Activated CD4-positive, CD25-positive, alpha-beta regulatory T cell treated with anti-CD3 and anti-CD28 coated beads, Interleukin-2, amount 50 U/mL, for 24 hours (primary cell): ENCODE measurements around the gene FHIT.

Source experiments
- ATAC-seq, 2 donors: fragments of 150-1000 bp; cut with Tn5 transposase; one replicate each; pipeline ENCODE4 v1.10.0; 2021; ENCODE audit warnings: mild to moderate bottlenecking in 1 of 2, moderate library complexity in 1 of 2

FHIT gene

DNA sequence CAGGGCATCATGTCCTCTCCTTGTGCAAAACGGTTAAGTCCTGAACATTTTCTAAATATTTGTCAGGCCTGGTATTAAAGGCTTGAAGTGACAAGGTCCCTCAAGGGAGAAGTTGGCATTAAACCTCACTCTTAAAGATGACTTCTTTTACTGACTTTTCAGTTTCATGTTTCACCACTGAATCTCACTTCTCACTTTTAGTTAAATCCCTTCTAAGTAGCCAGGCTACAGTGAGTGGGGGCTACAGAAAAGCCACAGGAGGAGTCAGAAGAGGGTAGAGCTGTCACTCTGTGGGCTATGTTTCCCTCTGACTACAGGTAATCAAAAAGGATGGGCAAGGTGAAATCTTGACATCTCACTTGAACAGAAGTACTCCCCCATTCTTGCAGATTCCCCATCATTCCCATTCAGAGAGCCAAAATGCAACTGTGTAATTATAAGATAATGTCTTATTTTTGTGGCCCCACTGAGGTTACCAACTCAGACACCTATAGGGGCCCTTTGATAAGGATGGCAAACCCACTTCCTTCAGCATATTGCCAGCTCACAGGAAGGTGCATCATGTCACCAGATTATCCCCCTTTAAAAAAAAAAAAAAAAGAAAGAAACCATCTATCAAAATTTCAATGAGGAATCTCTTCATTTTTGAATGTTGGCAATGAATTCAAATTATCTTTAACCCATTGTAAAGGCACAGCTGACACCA, 1411.3 kb downstream of the FHIT start:
- peak; percentile 80 to 83 for ATAC-seq

DNA sequence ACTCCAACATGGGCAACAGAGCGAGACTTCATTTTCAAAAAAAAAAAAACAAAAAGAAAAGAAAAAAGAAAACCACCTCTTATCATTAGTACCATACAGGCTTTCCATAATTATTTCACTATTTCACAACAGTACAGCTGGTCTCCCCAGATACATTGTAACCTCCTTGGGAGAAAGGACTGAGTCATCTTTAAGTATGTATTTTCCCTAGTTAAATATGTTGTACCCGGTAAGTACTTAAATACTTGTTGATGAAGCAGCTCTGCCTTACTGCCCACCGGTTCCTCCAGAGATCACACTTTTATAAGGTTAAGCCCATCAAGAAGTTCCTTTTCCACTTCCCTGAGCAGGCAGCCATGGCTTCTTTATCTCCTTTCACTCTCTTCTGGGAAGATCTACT, 1412.0 kb downstream of the FHIT start:
- ATAC-seq: no peak

DNA sequence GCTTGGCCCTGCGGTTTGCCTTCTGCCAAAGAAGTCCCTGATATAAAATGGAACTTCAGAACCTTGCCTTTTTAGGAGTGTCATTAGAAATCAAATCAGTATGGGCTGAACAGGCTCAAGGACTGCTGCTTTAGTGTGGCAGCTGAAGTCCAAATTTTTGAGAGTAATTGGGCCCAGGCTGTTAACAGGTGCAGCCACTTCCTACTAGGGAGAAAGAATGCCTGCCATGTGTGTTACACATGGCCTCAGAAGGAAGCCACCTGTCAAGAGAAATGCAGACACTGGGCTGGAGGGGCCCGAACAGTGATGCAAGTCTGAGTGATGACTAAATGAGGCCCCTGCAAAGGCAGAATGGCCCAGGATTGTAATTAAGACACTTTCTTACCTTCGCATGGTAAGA, 1414.7 kb downstream of the FHIT start:
- ATAC-seq: no peak

DNA sequence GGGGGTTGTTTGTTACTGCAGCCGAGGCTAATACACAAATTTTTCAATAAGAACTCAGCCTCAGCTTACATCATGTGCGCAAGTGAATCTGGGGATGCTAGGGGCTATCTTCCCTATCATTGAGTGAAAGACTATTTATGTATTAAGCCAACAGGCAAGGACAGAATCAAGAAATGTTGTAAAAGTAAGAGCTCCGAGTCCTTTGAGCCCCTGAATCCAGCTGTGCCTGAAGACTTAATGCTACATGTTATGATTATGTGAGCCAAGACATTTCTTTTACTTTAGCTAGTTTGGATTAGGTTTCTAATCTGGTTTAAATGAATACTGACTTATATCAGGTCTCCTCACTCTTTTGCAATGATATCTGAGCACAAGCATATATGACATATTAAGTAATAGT, 1418.5 kb downstream of the FHIT start:
- no peak for ATAC-seq

DNA sequence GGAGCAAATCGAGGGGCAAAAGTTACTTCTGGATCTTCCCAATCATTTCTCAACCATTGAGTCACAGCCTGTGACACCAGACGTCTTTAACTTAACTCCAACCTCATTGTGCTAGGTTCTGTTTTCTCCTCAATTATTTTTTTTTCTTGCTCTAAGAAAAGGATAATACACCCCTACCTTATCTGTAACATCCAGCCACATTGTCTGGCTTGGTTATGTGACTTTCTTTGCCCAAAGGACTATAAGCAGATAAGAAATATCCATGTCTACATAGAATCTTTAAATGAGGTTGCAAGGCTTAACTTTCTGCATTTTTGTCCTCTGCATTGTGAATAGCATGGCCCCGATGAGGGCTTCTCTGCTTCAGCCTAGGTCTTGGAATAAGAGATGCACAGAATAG, 1419.0 kb downstream of the FHIT start:
- ATAC-seq: no peak

DNA sequence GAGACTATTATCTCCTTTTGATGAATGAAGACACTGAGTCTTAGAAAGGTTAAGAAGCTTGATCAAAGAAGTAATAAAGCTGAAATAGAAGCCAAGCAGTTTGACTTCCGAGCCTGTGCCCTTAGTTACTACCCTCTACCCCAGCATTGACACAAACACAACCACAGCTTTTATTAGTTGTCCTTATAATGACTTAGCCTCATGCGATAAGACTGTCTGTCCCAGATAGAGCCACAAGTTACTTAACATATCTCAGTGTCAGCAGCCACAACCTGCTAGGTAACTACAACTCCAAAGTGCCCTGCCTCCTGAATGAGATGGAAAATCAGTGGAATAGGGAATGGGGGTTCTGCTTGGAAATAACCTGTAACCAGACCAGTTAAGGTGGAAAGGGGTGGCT, 1419.9 kb downstream of the FHIT start:
- no peak for ATAC-seq

DNA sequence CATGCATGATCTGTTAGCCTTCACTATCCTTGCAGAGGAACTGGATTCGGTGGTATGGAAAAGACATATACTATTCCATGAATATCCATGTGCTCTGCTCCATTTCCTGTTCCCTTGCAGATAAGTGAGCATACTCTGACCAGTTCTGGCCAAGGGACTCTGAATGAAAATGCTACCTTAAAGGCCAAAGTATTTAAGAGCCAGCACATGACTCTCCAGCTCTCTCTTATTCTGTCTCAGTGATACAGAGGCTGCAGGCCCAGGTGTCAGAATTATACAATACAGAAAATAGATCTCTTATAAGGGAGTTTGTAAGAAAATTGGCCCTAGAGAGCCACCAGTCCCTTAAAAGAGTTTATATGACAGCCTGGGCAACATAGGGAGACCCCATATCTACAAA, 1421.7 kb downstream of the FHIT start:
- ATAC-seq: no peak

DNA sequence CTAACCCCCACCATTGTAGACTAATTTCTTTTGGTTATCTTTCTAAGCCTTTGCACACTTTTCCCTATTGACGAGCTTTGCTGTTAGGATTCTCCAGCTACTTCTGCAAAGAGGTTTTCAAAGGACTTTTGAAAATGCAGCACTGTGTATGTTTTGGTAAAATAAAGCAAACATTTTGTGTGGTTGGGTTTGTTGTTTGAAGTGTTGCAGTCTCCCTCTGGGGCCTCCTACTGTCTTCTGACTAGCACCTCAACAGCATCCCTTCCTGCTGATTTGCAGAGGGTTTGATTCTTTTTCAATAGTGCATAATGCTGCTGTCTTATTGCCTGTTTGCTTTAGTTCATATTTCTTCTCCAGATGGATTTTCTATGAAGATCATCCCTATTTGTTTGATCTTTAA, 1426.4 kb downstream of the FHIT start:
- no peak for ATAC-seq

DNA sequence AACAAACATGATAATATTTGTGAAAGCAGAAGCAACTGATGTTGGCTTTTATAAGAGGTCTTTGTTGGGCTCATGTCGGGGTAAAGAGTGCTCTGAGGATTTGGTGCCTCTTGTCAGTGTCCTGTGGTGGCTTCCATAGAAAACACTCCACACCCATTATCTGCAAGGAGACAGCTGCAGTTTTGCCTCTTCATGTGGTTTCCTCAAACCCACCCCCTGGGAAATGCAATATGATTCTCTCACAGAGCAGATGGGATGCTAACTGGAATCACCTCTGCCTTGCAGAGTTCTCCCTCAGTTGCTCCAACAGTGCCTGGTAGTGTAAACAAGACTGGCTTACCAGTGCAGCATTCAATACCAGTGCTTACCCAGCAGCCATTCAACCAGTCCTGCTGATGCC, 1430.0 kb downstream of the FHIT start:
- no peak for ATAC-seq

DNA sequence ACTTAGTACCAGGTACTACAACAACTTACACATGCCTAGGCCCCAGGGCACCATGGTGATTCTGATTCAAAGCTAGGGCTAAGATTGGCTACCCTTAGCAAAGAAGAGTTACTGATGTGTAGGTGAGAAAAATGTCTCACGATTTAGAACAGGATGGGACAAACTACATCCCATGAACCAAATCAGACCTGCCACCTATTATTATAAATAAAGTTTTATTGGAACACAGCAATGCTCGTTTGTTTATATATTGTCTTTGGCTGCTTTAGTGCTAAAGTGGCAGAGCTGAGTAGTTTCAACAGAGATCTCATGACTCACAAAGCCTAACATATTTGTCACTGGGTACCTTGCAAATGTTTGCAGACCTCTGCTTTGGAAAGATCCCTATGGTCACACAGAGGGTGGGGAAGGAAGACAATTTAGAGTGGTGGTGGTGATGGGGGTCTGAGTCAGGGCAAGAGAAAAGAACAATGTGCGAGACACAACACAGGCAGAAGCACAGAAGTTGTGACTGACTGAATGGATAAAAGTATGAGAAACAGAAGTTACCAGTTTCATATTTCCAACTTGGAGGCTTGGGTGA, 1430.8 kb downstream of the FHIT start:
- ATAC-seq: peak; percentile 30 to 53

DNA sequence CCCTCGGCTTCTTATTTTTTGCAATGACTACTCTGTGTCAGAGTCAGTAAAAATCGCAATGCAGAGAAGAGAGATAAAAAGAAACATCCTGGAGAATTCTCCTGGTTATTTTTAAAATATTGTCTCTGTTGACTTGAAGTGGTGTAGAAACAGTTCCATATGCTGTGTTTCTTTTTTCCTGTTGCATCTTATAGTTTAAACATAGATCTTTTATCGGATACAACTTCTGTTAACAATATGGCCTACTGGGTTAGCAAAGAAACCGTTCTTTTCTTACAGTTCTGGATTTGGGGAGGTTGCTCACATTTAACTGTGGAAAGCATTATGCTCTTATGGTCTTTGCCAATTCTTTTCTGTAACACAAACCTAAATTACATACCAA, 1432.3 kb downstream of the FHIT start:
- ATAC-seq: no peak

DNA sequence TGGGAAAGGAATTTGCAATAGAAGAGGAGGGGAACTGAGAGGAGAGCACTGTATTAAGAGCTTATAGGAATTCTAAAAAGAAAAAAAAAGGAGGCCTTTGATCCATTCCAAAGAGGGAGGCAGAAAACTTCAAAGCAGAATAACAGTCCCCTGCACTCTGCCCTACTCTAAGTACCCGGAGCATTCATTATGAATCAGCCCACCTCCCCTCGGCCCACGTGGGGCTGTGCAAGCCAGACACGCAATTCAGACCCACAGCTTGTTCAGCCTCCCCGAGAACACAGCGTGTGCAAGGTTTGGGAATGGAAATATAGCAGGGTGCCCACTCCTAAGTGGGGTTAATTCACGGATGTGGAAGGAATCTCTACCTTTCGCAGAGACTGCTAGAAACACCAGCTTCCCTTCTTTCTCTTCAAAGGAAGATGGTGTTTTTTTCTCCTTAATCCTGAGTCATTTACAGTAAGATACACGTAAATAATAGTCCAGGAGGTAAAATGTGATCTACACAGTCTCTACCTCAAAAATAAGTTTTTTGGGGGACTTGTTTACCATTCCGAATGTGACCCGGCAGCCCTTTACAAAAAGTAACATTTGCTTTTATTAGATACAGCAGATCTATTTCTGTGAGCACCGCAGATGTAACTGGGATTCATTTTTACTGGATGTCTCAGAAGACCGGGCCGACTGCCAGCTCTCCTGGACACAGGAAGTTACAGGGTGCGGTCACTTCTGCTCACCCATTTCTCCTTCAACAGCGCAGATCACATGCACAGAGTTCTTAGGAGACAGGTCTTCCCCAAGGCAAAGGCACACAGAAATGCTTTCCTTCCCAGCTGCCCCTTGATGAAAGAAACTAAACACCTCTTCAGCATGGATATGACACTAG, 1433.0 kb downstream of the FHIT start:
- no peak for ATAC-seq

DNA sequence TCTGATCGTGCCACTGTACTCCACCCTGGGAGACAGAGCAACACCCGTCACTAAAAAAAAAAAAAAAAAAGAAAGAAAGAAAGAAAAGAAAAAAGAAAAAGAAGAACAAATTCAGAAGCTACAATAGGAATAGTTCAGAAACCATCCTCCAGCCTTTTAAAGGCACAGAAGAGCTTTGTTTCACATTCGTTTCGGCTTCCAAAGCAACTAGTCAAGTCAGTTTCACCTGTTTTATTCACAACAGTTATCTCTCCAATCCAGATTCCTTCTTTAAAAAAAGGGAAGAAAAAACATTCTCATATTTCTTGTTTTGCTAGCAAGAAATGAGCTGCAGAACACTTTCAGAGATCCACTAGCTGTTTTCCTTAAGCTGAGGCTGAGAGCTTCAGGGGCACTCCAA, 1433.7 kb downstream of the FHIT start:
- ATAC-seq: no peak

DNA sequence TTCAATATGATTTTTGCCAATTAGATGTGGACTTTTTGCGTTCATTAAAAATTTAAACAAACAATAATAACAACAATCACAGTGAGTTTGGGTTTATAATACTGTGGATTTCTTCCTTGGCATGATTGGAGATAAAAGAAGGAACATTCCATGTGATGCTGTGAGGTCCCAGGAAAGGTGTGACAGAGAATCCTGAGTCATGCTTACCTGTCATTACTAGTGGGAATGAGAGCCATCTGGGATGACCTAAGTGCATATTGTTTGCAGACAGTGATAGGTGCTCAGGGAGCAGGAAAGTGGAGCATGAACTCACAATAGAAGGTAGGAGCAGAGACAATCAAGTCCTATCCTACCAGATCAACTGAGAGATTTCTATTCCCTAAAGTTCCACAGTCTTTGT, 1434.9 kb downstream of the FHIT start:
- no peak for ATAC-seq

DNA sequence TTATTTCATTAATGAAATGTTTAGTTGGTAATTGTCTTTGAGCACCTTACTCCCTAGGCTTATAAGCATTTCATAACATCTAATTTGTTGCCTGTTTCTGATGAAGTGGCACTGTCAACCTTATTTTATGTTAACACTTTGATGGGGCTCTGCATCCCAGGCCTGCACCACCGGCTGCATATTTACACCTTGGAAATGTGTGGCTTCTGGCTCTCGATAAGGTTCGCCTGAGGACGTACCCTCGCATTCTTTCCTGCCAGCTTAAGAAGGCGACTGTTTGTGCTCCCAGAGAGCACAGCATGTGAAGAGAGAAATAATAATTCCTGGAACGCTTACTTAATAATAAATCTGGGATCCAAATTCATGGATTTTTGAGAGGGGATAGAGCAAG, 1438.1 kb downstream of the FHIT start:
- no peak for ATAC-seq

DNA sequence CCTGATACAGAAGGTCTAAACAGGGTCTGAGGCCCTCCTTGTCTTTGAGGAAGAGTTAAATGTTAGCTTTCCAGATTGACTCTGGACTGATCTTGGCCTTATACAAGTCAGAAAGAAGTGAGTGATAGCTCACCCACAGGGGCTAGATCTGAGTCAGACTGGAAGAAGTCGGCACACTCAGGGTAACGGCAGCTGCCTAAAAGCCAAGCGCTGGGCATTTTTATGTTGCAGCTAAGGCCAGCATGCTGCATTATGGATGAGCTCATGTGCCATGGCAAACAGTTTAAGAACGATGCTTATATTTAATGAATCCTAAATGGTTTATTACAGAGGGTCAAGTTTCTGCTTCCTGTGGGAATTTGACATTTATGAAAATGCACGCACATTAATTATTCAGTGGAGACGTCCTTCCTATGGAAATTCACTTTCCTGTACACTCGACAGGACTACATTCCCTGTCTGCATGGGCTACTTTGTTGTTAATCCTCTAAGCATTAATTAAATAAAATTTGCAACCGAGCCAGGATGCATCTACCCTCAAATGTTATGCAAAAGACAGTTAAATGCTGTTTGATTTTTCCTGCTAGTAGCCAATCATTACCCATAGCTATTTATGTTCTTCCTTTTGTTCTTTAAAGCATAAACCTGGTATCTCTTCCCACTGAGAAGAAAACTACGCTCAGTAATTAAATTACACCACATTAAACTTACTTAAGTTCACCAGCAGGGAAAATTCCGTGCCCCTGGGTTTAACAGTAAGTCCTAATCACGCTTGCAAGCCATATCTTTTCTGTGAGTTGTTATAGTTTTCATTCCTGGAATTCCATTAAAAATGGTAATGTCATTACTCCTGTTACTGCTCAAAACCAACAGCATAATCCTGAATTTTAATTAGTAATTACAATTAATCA, 1438.8 kb downstream of the FHIT start:
- no peak for ATAC-seq

DNA sequence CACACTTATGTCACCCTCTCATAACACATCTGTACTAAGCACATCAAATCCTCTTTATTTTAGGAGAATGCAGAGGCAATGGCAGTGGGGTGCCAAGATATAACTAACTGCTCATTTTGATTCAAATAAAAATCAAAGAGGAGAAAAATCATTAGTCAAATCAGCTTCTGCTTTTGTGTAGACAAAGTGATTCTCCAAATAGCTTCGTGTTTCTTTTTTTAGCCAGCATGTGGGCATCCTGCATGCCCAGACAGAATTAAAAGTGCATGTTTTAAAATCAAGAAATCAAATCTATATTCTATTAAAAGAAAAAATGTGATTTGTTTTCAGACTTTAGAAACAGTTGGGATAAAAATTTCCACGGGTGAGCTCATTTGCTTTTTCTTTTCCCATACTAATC, 1440.1 kb downstream of the FHIT start:
- no peak for ATAC-seq

DNA sequence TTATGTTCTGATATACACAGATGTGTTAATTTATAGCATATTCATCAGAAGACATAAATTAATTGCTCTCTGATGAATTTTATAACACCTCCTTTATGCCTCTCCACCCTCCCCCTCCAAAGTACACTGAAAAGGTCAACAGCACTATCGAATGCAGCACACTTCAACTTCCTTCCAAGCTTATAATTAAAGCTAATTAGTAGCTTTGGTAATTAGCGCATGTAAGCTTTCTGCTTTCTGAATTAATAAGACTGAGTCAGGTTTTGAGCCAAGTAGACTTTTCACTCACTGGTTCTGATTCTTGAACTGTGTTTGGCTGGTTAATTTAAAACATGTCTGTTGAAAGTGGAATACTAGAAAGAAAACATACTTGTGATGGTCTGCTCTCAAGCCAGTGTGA, 1440.6 kb downstream of the FHIT start:
- ATAC-seq: no peak

DNA sequence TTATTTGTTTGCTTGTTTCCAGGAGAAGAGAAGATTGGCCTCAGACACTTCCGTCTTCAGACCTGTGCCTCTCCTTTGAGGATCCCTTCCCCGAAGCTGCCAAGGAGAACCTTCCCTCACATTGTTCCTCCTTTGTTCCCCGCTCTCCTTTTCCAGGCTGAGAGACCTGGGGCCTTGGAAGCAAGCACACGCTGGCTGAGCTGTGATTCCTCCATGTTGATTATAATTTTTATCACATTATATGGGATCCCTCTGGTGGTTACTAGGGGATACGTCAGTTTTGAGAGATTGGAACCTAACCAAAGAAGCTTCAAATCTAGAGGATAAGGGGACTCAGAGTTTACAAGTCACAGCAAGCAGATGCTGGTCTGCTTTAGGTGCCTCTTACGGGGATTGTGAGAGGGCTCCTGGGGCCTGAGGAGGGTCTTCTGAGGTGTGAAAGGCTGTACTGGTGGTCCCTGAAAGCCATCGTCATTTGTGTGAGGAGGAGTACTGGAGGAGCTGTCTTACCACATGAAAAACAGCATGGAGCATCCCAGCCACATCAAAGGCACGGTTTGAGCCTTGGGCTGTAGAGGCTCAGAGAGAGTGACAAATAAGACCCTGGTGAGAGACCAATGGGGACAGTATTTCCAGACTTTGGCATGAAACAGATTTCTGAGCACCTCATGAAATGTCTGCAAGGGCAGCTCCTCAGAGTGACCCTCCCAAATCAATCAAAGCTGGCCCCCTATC, 1441.4 kb downstream of the FHIT start:
- ATAC-seq: no peak

DNA sequence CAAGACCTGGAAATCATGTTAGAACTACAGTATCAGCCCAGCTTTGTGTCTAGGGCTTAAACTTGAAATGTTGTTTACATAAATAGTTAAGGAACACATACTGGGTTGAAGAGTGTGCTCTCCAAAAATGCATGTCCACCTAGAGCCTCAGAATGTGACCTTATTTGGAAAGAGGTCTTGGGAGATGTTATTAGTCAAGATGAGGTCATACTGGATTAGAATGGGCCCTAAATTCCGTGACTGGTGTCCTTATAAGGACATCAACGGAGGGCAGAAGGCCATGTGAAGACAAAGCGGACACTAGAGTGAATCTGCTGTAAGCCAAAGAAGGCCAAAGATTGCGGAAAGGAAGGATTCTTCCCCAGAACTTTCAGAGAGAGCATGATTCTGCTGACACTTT, 1442.2 kb downstream of the FHIT start:
- ATAC-seq: no peak

DNA sequence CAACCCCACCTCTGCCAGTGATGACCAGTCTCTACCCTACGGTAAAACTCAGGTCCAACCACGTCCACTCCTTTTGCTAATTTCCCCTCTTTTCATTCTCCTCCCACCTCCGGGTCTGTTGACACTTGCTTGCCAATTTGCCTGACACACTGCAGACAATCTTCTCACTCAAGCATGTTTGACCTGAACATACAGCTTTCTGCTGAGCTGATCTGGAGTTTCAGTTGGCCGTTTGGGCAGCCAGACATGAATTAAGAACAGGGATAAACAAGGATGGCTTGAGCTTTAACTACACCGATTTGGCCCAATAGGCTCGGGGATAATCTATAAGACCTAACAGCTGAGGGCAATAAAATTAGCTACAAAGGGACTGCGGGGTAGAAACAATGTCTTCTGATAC, 1442.8 kb downstream of the FHIT start:
- ATAC-seq: no peak

DNA sequence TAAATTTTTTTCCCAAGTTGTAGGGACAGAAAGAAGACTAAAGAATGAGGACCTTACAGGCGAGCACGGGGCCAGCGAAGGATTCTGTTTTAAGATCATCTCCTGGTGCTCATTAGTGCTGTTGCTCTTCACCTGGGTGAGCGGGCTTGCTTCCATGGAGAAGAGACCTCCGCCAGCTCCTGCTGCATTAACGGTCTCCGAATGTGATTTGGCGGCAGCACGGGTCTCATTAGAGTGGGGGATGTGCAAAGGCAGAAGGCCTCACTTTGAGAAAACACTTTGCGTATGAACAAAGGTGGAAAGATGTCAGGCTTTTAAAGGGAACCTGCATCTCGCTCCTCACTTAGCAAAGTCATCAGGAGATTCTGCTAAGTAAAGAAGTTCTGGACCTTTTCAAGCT, 1448.0 kb downstream of the FHIT start:
- no peak for ATAC-seq
